ENCODE data around the gene BBS1. TPM values are rescaled to one million over a fixed set of nuclear protein-coding genes. Genes with fewer than 3 reads are reported as not detected.

Gene BBS1
- total RNA-seq, 2 donors from 2014 or later = 52.4 to 67.3 TPM

DNA sequence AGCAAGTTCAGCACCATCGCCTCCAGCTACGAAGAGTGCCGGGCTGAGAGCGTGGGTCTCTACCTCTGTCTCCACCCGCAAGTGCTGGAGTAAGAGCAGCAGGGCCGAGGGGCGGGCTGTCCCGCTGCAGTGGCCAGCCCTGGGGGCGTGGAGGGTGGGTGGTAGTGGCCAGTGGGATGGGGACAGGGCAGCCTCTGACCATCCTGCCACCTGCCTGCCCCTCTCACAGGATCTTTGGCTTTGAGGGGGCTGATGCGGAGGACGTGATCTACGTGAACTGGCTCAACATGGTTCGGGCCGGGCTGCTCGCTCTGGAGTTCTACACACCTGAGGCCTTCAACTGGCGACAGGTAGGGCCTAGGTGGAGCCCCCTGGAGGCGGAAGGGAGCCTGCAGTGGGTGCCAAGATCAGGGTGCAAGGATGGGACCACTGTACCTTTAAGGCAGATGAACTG is 15.0 kb upstream of the BBS1 start:
- no peak overlapping the region for H3K27ac Mint-ChIP-seq
- no peaks in the 10 kb centered on the region for H3K9me3 ChIP-seq (ENCODE audit: control insufficient read depth, low read length)
- peaks cover 65% of the 10 kb centered on the region for H3K36me3 ChIP-seq (ENCODE audit: control insufficient read depth, insufficient read depth, low read length)
- no peak overlapping the region for H3K4me3 Mint-ChIP-seq
- peak; percentile 87 for DNase-seq
- H3K27ac ChIP-seq (ENCODE audit: low read depth, low read length) = no peak overlapping the region
- no peaks in the 10 kb centered on the region for H3K27me3 ChIP-seq (ENCODE audit: control insufficient read depth, insufficient read depth, low read length, poor library complexity, severe bottlenecking)
- no peaks in the 10 kb centered on the region for H3K9me3 Mint-ChIP-seq
- no peak overlapping the region for H3K9ac ChIP-seq (ENCODE audit: extremely low read depth, low read length, poor library complexity, severe bottlenecking)
- TF ChIP-seq CTCF (conservative IDR thresholded peaks at IDR 0.05) = peak; percentile 73
- H3K4me1 ChIP-seq (ENCODE audit: control insufficient read depth, insufficient read depth, low read length) = no peaks in the 10 kb centered on the region
- WGBS, 2 experiments (ENCODE audit: insufficient coverage in 1 of 2, insufficient read length in 1 of 2) = 88 to 97% methylated on average over 6 to 17 of the region's 17 CpGs
- H3K4me3 ChIP-seq (ENCODE audit: low read length) = no peak overlapping the region
- H3K27me3 Mint-ChIP-seq (ENCODE audit: insufficient read depth) = no peaks in the 10 kb centered on the region
- peaks cover 3% of the 10 kb centered on the region for H3K4me1 Mint-ChIP-seq
- peaks cover 57% of the 10 kb centered on the region for H3K36me3 Mint-ChIP-seq (ENCODE audit: low read depth)

GRCh38 chr11:66497206-66497605 is 13.2 kb upstream of the BBS1 start:
- H3K27ac ChIP-seq (ENCODE audit: low read depth, low read length) = no peak overlapping the region
- DNase-seq = no peak
- no peaks in the 10 kb centered on the region for H3K9me3 Mint-ChIP-seq
- H3K36me3 Mint-ChIP-seq (ENCODE audit: low read depth) = peaks cover 59% of the 10 kb centered on the region
- no peak overlapping the region for H3K4me3 Mint-ChIP-seq
- no peak overlapping the region for H3K9ac ChIP-seq (ENCODE audit: extremely low read depth, low read length, poor library complexity, severe bottlenecking)
- no peaks in the 10 kb centered on the region for H3K27me3 Mint-ChIP-seq (ENCODE audit: insufficient read depth)
- no peaks in the 10 kb centered on the region for H3K4me1 ChIP-seq (ENCODE audit: control insufficient read depth, insufficient read depth, low read length)
- WGBS, 2 experiments (ENCODE audit: insufficient coverage in 1 of 2, insufficient read length in 1 of 2) = 87 to 97% methylated on average over 6 to 16 of the region's 16 CpGs
- H3K4me1 Mint-ChIP-seq = no peaks in the 10 kb centered on the region
- no peak overlapping the region for H3K4me3 ChIP-seq (ENCODE audit: low read length)
- no peak for TF ChIP-seq CTCF (conservative IDR thresholded peaks at IDR 0.05)
- no peak overlapping the region for H3K27ac Mint-ChIP-seq
- no peaks in the 10 kb centered on the region for H3K9me3 ChIP-seq (ENCODE audit: control insufficient read depth, low read length)
- H3K27me3 ChIP-seq (ENCODE audit: control insufficient read depth, insufficient read depth, low read length, poor library complexity, severe bottlenecking) = no peaks in the 10 kb centered on the region
- H3K36me3 ChIP-seq (ENCODE audit: control insufficient read depth, insufficient read depth, low read length) = peaks cover 65% of the 10 kb centered on the region

GRCh38 chr11:66498506-66498905 is 11.9 kb upstream of the BBS1 start:
- no peak overlapping the region for H3K9ac ChIP-seq (ENCODE audit: extremely low read depth, low read length, poor library complexity, severe bottlenecking)
- Mint-ChIP-seq H3K27me3 (ENCODE audit: insufficient read depth) (no peaks in the 10 kb centered on the region), H3K36me3 (ENCODE audit: low read depth) (peaks cover 55% of the 10 kb centered on the region), H3K9me3 (no peaks in the 10 kb centered on the region), H3K4me3 (no peak overlapping the region), H3K27ac (no peak overlapping the region), H3K4me1 (no peaks in the 10 kb centered on the region)
- H3K27me3 ChIP-seq (ENCODE audit: control insufficient read depth, insufficient read depth, low read length, poor library complexity, severe bottlenecking) = no peaks in the 10 kb centered on the region
- TF ChIP-seq CTCF (conservative IDR thresholded peaks at IDR 0.05) = no peak
- no peak overlapping the region for H3K27ac ChIP-seq (ENCODE audit: low read depth, low read length)
- no peak for DNase-seq
- H3K4me1 ChIP-seq (ENCODE audit: control insufficient read depth, insufficient read depth, low read length) = no peaks in the 10 kb centered on the region
- H3K4me3 ChIP-seq (ENCODE audit: low read length) = no peak overlapping the region
- no peaks in the 10 kb centered on the region for H3K9me3 ChIP-seq (ENCODE audit: control insufficient read depth, low read length)
- peaks cover 57% of the 10 kb centered on the region for H3K36me3 ChIP-seq (ENCODE audit: control insufficient read depth, insufficient read depth, low read length)
- WGBS, 2 experiments (ENCODE audit: insufficient coverage in 1 of 2, insufficient read length in 1 of 2) = 96 to 100% methylated on average over 3 to 4 of the region's 5 CpGs
